Neutrophil (primary cell): ENCODE data around the gene CCDC197.
A peak's percentile ranks its signal among the peaks of the same experiment; 100 is the strongest.

Experiments used
- H3K27ac ChIP-seq: fragments of 200-600 bp; sonication (generic); 2 replicates; pipeline ENCODE4 v1.5.1; 2016; ENCODE audit warnings: mild to moderate bottlenecking, moderate library complexity
- H3K27me3 ChIP-seq: fragments of 200-600 bp; sonication (generic); 2 replicates; pipeline ENCODE4 v1.6.0; 2016; ENCODE audit warnings: mild to moderate bottlenecking
- H3K36me3 ChIP-seq: fragments of 200-600 bp; sonication (generic); 2 replicates; pipeline ENCODE4 v1.5.1; 2017
- H3K4me1 ChIP-seq, 2 experiments: fragments of 200-600 bp in 1 of 2; sonication (generic) in 1 of 2; 1 replicate in 1 of 2; 2 replicates in 1 of 2; pipeline versions ENCODE4 v1.5.1 to v1.6.1; 2013 to 2016; ENCODE audit warnings: low read depth in 1 of 2, low read length in 1 of 2, mild to moderate bottlenecking in 1 of 2, moderate library complexity in 1 of 2; ENCODE audit not compliant: control insufficient read depth in 1 of 2, insufficient read depth in 1 of 2
- H3K4me3 ChIP-seq, 2 experiments: fragments of 200-600 bp in 1 of 2; sonication (generic) in 1 of 2; 1 replicate in 1 of 2; 2 replicates in 1 of 2; pipeline ENCODE4 v1.5.1; 2013 to 2016; ENCODE audit warnings: low read depth in 1 of 2, low read length in 1 of 2, mild to moderate bottlenecking in 1 of 2, moderate library complexity in 1 of 2
- H3K9me3 ChIP-seq: fragments of 200-600 bp; sonication (generic); 2 replicates; pipeline ENCODE4 v1.5.1; 2016
- CTCF ChIP-seq: fragments of 200-600 bp; sonication (generic); IDR thresholded peaks from 2 replicates; pipeline ENCODE4 v1.5.1; 2016; ENCODE audit warnings: antibody characterized with exemption

The CCDC197 gene

GRCh38 chr14:93964281-93964680 is 32.8 kb upstream of the CCDC197 start:
- Histone ChIP-seq H3K4me1 (peaks cover 6 to 55% of the 10 kb centered on the region in 2 experiments), H3K27me3 (peaks cover 9% of the 10 kb centered on the region), H3K36me3 (no peaks in the 10 kb centered on the region), H3K4me3 (no peak overlapping the region), H3K9me3 (no peaks in the 10 kb centered on the region), H3K27ac (peak overlapping the region; percentile 92)
- no peak for TF ChIP-seq CTCF

- Histone ChIP-seq H3K36me3 (no peaks in the 10 kb centered on the region), H3K9me3 (no peaks in the 10 kb centered on the region), H3K4me1 (peaks cover 6 to 49% of the 10 kb centered on the region in 2 experiments), H3K4me3 (no peak overlapping the region), H3K27me3 (peaks cover 15% of the 10 kb centered on the region), H3K27ac (no peak overlapping the region)
- TF ChIP-seq CTCF = no peak
These were observed 32.2 kb upstream of the CCDC197 start for GRCh38 chr14:93964820-93965286.

GRCh38 chr14:93965287-93965821 is 31.7 kb upstream of the CCDC197 start:
- Histone ChIP-seq H3K9me3 (no peaks in the 10 kb centered on the region), H3K27ac (no peak overlapping the region), H3K4me1 (peaks cover 6 to 47% of the 10 kb centered on the region in 2 experiments)

GRCh38 chr14:93965946-93966474 is 31.1 kb upstream of the CCDC197 start:
- H3K36me3 ChIP-seq = no peaks in the 10 kb centered on the region
- peaks cover 26% of the 10 kb centered on the region for H3K27me3 ChIP-seq
- peaks cover 6 to 50% of the 10 kb centered on the region in 2 experiments for H3K4me1 ChIP-seq
- no peak overlapping the region for H3K27ac ChIP-seq
- no peaks in the 10 kb centered on the region for H3K9me3 ChIP-seq
- H3K4me3 ChIP-seq = no peak overlapping the region
- TF ChIP-seq CTCF = no peak

More at GRCh38 chr14:93965287-93965821, 31.7 kb upstream of the CCDC197 start:
- TF ChIP-seq CTCF = no peak
- Histone ChIP-seq H3K4me3 (no peak overlapping the region), H3K27me3 (peaks cover 20% of the 10 kb centered on the region), H3K36me3 (no peaks in the 10 kb centered on the region)

- Histone ChIP-seq H3K36me3 (no peaks in the 10 kb centered on the region), H3K4me1 (peaks cover 5 to 40% of the 10 kb centered on the region in 2 experiments), H3K27ac (peak overlapping the region; percentile 57), H3K27me3 (peaks cover 33% of the 10 kb centered on the region), H3K9me3 (no peaks in the 10 kb centered on the region), H3K4me3 (peak overlapping the region in 1 of 2 experiments; percentile 19)
- TF ChIP-seq CTCF = no peak
These were observed 29.4 kb upstream of the CCDC197 start for GRCh38 chr14:93967637-93968250.
